Activated naive CD8-positive, alpha-beta T cell (primary cell): ENCODE measurements around the gene GALNT15.

ENCODE experiments used
- H3K27ac Mint-ChIP-seq: one replicate; pipeline ENCODE4 v1.8.0; 2021; ENCODE audit warnings: mixed read lengths
- H3K27me3 Mint-ChIP-seq: one replicate; pipeline ENCODE4 v1.8.0; 2021; ENCODE audit warnings: mixed read lengths
- H3K36me3 Mint-ChIP-seq: one replicate; pipeline ENCODE4 v1.8.0; 2021; ENCODE audit warnings: mixed read lengths
- H3K4me1 Mint-ChIP-seq: one replicate; pipeline ENCODE4 v1.8.0; 2021; ENCODE audit warnings: low read depth, mixed read lengths
- H3K4me3 Mint-ChIP-seq: one replicate; pipeline ENCODE4 v1.8.0; 2021; ENCODE audit warnings: mild to moderate bottlenecking, mixed read lengths
- H3K9me3 Mint-ChIP-seq: one replicate; pipeline ENCODE4 v1.8.0; 2021; ENCODE audit warnings: low read depth, mixed read lengths

The GALNT15 gene

DNA sequence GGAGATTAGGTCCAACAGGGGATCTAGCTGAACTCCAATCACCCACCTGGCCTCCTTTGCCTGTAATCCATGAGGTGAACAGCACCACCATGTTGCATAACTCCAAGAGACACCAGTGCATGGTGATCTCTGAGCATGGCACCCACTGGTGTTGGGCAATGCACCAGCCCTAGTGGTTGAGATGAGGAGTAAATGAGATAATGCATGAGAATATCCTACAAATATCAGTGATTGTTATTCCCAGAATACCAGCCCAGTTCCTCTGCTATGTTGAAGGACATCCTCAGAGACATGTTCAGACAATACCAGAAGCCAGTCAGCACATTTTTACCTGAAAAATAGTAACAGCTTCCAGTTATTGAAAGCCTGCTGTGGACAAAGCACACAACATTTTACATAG is 14.7 kb downstream of the GALNT15 start:
- Mint-ChIP-seq H3K4me3 (no peak overlapping the region), H3K27me3 (no peaks in the 10 kb centered on the region), H3K36me3 (no peaks in the 10 kb centered on the region), H3K9me3 (no peaks in the 10 kb centered on the region), H3K27ac (no peak overlapping the region), H3K4me1 (no peaks in the 10 kb centered on the region)

DNA sequence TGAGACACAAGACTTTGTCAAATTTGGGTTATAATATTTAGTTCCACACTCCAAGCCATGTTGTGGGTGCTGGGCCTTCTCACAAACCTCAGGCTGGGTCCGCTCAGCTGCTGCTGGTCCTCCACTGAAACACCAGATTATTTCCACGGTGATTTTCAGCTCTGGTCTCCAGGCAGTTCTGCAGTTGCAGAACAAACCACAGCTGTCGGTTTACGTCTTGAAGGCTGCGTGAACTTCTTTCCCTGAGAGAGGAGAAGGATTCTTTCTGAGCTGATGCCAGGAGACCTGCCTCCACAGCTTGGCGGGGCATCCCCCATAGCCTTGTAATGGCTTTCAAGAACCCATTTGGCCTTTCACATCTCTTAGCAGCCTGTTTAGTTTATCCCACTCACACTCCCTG is 16.2 kb downstream of the GALNT15 start:
- Mint-ChIP-seq H3K36me3 (no peaks in the 10 kb centered on the region), H3K27me3 (no peaks in the 10 kb centered on the region), H3K4me3 (no peak overlapping the region), H3K9me3 (no peaks in the 10 kb centered on the region), H3K4me1 (no peaks in the 10 kb centered on the region), H3K27ac (no peak overlapping the region)

DNA sequence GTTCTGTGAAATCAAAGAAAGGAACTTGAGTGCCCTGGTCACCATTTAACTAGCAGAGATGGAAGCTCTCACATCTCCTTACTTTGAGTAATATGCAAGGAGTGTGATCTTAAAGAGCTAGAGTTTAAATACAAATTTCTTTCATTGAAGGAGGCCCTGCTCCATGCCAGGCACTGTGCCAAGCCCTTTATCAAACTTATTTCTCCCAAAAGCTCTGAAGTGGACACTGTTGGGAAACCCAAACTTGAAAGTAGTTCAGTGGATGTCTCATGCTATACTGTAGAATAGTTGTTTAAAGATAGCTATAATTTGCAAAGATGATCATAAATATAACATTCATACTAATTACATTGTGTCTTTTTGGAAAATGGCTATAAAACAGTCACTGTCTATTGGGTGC is 17.1 kb downstream of the GALNT15 start:
- Mint-ChIP-seq H3K4me1 (no peaks in the 10 kb centered on the region), H3K27me3 (no peaks in the 10 kb centered on the region), H3K9me3 (no peaks in the 10 kb centered on the region), H3K27ac (no peak overlapping the region), H3K4me3 (no peak overlapping the region), H3K36me3 (no peaks in the 10 kb centered on the region)

DNA sequence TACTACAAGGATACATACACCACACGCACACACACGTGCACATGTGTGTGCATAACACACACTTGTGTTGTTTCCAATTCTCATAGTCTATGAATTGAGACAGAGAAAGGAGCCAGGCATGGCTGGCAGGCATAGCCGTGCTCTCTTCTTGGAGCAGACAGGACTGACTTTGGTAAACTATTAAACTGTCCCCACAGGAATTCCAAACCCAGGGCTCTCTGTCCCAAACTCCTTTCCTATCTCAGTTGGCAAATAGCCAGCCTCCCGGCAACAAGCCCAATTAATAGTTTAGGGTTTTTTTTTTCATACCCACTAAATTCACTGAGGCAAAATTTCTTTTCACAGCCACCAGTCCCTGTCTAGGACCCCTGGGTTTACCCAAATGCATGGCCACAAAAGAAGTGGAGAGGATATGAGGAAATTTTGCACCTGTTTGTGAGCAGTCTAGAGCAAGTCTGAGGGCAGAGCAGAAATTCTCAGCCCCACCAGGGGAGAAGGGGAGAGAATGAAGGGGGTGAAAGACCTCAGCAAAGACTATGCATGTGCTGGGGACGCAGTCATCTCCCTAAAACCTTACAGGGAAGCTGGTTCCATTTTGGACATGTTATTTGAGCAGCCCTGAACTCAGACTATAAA is 17.8 kb downstream of the GALNT15 start:
- no peaks in the 10 kb centered on the region for H3K4me1 Mint-ChIP-seq
- H3K27me3 Mint-ChIP-seq: no peaks in the 10 kb centered on the region
- no peaks in the 10 kb centered on the region for H3K36me3 Mint-ChIP-seq
- H3K27ac Mint-ChIP-seq: no peak overlapping the region
- H3K4me3 Mint-ChIP-seq: no peak overlapping the region
- no peaks in the 10 kb centered on the region for H3K9me3 Mint-ChIP-seq

DNA sequence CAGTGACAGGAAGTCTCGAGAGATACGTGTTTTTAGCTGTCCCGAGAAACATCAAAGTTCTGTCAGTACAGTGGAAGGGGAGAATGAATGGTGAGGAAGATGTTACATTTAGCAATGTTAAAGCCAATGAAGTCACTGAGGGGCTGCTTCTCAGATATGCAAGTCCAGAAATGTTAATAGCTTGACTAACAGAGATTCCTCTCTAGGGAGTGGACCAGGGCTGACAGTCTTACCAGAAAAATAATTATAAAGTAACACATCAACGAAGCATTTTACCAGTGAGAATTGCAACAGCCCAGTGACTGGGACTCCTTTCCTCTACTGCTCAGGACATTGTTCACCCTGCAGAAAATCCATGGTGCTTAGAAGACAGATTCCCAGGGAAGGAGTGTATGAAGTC is 23.9 kb downstream of the GALNT15 start:
- Mint-ChIP-seq H3K9me3 (no peaks in the 10 kb centered on the region), H3K27ac (no peak overlapping the region), H3K27me3 (peaks cover 3% of the 10 kb centered on the region), H3K36me3 (no peaks in the 10 kb centered on the region), H3K4me1 (no peaks in the 10 kb centered on the region), H3K4me3 (no peak overlapping the region)

DNA sequence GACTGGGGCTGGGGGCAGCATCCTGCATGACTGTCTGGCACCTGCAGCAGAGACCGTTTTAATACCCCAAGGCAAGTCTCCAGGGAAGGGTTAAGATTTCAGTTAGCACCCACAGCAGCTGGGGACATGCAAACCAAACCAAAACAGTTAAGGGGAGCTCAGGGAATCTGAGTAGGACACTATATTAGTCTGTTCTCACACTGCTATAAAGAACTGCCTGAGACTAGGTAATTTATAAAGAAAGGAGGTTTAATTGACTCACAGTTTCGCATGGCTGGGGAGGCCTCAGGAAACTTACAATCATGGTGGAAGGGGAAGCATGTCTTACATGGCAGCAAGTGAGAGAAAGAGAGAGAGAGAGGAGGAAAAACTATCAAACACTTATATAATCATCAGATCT is 25.3 kb downstream of the GALNT15 start:
- H3K36me3 Mint-ChIP-seq: no peaks in the 10 kb centered on the region
- no peak overlapping the region for H3K4me3 Mint-ChIP-seq
- H3K27ac Mint-ChIP-seq: no peak overlapping the region
- H3K9me3 Mint-ChIP-seq: no peaks in the 10 kb centered on the region
- H3K27me3 Mint-ChIP-seq: peaks cover 3% of the 10 kb centered on the region
- H3K4me1 Mint-ChIP-seq: no peaks in the 10 kb centered on the region

DNA sequence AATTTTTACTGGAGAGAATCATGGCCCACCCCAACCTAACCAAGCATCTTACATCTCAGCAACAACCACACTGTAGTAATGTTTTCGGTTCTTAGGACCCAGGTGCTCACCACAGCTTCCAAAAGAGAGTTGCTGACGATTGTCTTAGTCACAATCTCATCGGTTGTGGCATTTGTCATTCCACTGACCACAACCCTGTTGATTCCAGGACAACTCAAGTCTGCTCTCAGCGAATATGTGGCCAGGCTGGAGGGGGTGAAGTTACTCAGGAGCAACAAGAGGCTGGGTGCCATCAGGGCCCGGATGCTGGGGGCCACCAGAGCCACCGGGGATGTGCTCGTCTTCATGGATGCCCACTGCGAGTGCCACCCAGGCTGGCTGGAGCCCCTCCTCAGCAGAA is 25.9 kb downstream of the GALNT15 start:
- Mint-ChIP-seq H3K9me3 (no peaks in the 10 kb centered on the region), H3K36me3 (no peaks in the 10 kb centered on the region), H3K27me3 (peaks cover 3% of the 10 kb centered on the region), H3K4me1 (no peaks in the 10 kb centered on the region), H3K27ac (no peak overlapping the region), H3K4me3 (no peak overlapping the region)

DNA sequence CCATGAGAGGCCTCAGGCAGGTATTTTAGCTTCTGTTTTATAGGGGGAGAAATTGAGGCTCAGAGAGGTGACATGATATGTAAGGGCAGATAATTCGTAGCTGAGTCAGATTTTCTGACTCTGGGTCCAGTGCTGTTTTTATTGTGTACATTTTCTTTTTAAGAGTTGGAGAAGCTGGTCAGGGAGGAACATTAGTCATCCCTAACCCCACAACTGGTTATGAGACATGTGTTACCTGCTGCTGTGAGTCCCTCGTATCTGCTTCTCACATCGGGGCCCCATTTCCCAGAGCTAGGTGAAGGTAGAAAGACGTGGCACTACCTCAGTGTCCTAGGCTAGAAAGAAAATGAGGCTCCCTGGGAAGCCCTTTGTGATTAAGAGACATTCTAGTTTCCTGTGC is 28.6 kb downstream of the GALNT15 start:
- H3K27ac Mint-ChIP-seq: no peak overlapping the region
- no peak overlapping the region for H3K4me3 Mint-ChIP-seq
- H3K36me3 Mint-ChIP-seq: no peaks in the 10 kb centered on the region
- peaks cover 3% of the 10 kb centered on the region for H3K27me3 Mint-ChIP-seq
- H3K9me3 Mint-ChIP-seq: no peaks in the 10 kb centered on the region
- no peaks in the 10 kb centered on the region for H3K4me1 Mint-ChIP-seq

DNA sequence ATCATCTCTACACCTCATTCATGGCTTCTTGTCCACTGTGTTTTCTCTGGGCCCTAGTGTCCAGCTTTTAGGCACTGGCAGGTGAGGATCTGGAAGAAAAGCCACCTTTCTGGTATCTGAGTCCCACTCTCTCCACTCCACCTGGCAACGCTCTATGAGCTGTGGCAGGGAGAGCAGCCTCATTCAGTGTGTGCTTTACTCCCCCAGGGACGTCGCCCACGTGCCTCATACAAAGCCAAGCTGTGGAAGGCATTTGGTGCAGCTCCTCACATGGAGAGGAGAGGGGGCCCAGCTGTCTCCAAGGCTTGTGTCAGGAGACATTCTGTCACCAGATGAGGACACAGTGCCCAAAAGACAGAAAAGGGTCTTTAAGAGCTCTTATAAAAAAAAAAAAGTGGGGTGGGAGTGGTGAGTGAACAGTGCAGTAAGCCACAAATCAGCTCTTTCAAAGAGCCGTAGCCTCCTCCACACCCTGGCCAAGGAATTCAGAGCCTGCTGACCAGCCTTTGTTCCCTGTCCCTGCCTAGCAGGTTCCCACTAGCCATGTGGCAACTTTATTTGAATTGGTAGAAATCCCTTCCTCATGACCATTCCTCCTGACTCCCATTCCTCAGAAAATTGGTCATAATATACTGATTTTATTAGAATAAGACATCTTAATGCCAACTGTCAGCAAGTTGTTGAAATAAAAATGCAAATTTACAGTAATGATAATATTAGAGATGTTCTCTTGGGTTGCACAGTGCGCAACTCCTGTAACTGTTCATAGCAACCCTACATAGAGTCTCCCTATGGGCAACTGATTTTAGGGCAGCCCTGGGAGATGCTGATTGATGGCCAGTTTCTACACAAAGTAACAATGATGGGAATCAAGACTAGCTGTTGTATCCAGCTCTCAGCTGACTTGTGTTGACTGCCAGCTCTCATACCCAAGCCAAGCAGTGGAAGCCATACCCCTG is 29.5 kb downstream of the GALNT15 start:
- no peak overlapping the region for H3K27ac Mint-ChIP-seq
- H3K27me3 Mint-ChIP-seq: peaks cover 3% of the 10 kb centered on the region
- no peaks in the 10 kb centered on the region for H3K9me3 Mint-ChIP-seq
- no peak overlapping the region for H3K4me3 Mint-ChIP-seq
- H3K4me1 Mint-ChIP-seq: no peaks in the 10 kb centered on the region
- H3K36me3 Mint-ChIP-seq: no peaks in the 10 kb centered on the region

DNA sequence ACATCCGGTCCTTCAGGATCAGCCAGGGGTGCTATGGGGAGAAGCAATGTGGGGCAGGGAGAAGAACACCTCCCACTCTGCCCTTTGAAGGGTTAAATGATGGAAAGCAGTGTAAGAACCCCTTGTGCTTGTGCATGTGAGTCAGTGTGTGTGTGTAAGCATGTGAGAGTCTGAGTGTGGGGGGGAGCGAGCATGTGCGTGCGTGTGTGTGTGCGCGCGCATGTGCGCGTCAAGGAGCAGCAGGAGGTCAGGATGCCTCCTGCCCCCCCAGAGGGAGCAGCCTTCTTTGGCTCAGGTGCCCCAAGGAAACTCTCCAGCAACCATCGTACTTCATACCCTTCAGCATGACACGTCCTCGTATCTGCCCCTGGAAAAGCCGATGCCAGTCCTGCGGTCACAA is 30.3 kb downstream of the GALNT15 start:
- H3K27me3 Mint-ChIP-seq: peaks cover 3% of the 10 kb centered on the region
- no peak overlapping the region for H3K4me3 Mint-ChIP-seq
- H3K4me1 Mint-ChIP-seq: no peaks in the 10 kb centered on the region
- H3K27ac Mint-ChIP-seq: no peak overlapping the region
- H3K36me3 Mint-ChIP-seq: no peaks in the 10 kb centered on the region
- no peaks in the 10 kb centered on the region for H3K9me3 Mint-ChIP-seq

DNA sequence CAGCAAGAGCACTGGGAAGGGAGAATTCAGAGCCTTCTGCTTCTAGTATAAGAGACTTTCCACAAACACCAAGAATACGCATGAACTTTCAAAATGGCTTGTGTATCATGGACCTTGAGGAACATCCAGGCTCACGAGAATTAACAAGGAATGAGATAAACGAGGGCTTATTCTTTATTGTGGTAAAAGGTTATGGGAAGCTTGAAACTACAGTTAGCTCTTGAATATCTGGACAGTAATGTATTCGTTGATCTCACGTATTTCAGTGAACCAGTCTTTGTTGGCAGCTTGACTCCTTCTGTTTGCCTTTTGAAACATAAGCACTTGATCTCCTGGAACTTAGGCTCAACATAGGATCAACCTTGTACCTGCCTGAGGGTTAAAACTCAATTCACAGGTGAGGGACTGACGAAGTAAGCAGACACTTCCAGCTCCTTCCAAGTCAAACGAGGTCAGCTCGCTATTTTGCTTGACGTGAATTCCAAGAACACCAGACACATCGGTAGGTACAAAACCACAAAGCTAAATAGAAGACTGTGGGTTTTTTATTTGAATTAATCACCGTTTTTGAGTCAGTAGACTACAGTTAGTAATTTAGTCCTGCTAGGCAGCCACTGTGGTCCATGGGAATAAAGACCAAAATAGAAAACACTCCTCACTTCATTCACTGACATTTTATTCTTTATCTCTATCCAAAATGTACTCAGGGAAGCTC is 30.8 kb downstream of the GALNT15 start:
- no peaks in the 10 kb centered on the region for H3K4me1 Mint-ChIP-seq
- no peak overlapping the region for H3K27ac Mint-ChIP-seq
- H3K36me3 Mint-ChIP-seq: no peaks in the 10 kb centered on the region
- H3K4me3 Mint-ChIP-seq: no peak overlapping the region
- peaks cover 3% of the 10 kb centered on the region for H3K27me3 Mint-ChIP-seq
- no peaks in the 10 kb centered on the region for H3K9me3 Mint-ChIP-seq

DNA sequence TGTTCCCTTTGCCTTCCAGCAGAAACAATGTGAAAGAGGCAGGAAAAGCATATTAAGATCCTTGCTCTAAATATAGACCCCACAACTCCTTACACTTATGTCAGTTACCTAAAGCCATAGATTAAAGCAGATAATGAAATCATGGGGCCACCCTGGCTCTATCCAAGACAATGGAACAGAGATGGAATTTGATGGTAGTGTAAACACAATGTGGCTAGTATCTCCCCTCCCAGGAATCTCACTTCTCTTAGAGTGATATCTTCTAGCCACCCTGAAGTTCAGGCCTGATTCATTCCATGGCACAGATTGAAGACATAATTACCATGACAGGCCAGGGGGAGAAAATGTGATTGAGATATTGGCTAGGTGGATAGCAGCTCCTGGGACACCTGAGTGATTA is 32.6 kb downstream of the GALNT15 start:
- H3K4me1 Mint-ChIP-seq: no peaks in the 10 kb centered on the region
- peaks cover under 1% of the 10 kb centered on the region for H3K27me3 Mint-ChIP-seq
- no peak overlapping the region for H3K4me3 Mint-ChIP-seq
- H3K9me3 Mint-ChIP-seq: no peaks in the 10 kb centered on the region
- no peaks in the 10 kb centered on the region for H3K36me3 Mint-ChIP-seq
- H3K27ac Mint-ChIP-seq: no peak overlapping the region

DNA sequence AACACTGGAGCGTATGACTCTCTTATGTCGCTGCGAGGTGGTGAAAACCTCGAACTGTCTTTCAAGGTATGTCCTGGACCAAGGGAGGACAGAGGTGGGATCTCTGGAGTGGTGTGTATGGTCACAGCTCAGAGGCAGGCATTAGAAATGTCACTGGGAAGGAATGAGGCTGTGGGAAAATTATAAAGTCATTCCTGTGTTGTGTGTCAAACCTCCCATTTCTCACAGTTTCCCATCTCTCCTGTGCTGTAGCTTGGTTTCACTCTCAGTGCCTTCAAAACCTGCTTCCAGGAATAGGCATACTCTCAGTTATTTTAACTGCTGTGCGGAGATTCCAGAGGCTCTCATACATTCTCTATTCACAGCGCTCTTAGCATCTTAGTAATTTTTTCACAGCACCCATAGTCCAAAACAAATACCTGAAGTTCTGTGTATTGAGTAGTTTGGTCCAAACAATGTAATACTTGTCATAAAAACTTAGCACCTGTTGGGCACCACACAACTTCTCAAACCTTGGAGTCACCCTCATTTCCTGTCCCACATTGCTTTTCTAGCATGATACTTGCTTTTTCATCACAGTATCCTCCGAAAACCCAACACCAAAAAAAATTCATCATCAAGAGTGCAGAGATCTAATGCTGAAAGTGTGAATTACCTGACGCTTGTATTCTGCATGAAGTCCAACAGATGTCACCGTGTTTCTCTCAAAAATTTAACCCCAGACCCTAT is 36.9 kb downstream of the GALNT15 start:
- H3K27ac Mint-ChIP-seq: no peak overlapping the region
- H3K4me1 Mint-ChIP-seq: no peaks in the 10 kb centered on the region
- H3K9me3 Mint-ChIP-seq: no peaks in the 10 kb centered on the region
- H3K36me3 Mint-ChIP-seq: no peaks in the 10 kb centered on the region
- no peak overlapping the region for H3K4me3 Mint-ChIP-seq
- no peaks in the 10 kb centered on the region for H3K27me3 Mint-ChIP-seq

DNA sequence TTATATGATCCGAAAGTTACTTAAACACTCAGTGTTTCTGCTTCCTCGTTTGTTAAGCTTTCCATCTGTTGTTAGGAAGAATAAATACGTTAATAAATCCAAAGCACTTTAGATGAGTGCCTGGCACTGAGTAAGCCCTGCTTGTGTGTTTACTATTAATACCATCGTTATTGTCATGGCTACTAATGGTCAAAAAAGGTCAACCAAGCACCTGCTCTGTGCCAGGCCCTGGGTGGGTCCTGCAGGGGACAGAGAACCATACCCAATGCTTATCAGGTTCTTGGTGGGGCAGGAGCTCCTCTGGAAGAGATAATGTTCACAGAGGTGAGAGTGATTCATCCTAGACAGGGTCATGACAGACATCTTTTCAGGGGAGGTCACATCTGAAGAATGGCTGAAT is 39.9 kb downstream of the GALNT15 start:
- Mint-ChIP-seq H3K4me3 (no peak overlapping the region), H3K27me3 (no peaks in the 10 kb centered on the region), H3K36me3 (no peaks in the 10 kb centered on the region), H3K27ac (no peak overlapping the region), H3K4me1 (no peaks in the 10 kb centered on the region), H3K9me3 (no peaks in the 10 kb centered on the region)
